HEK293 (cell line): Measurements from ENCODE around the gene CIDEB.

Experiments
- CTCF ChIA-PET: fragments of 350-600 bp; formaldehyde crosslinking; extraction: SDS; loops from one replicate; lab custom pipeline; 2021; ENCODE audit warnings: antibody characterized with exemption; lab: Yijun Ruan, JAX
- POLR2A ChIA-PET: fragments of 300-600 bp; formaldehyde crosslinking; extraction: SDS; loops from one replicate; lab custom pipeline; 2020; ENCODE audit warnings: antibody characterized with exemption, inconsistent platforms; lab: Yijun Ruan, JAX
- H3K27ac ChIP-seq: fragments of 200-500 bp; sonication (Bioruptor generic); 2 replicates; pipeline ENCODE4 v1.5.1; 2014; ENCODE audit warnings: low read depth, low read length, control low read depth, inconsistent platforms; ENCODE audit errors: extremely low read depth
- H3K36me3 ChIP-seq, 2 experiments: fragments of 200-500 bp in 1 of 2; sonication (Bioruptor generic) in 1 of 2; 1 replicate in 1 of 2; 2 replicates in 1 of 2; pipeline ENCODE4 v1.5.1; 2014 to 2017; ENCODE audit warnings: inconsistent platforms in 2 of 2, low read length in 2 of 2; ENCODE audit not compliant: control insufficient read depth in 2 of 2, insufficient read depth in 1 of 2
- H3K4me1 ChIP-seq: fragments of 200-500 bp; sonication (Bioruptor generic); 2 replicates; pipeline ENCODE4 v1.5.1; 2014; ENCODE audit warnings: mild to moderate bottlenecking, low read length, inconsistent platforms; ENCODE audit not compliant: control insufficient read depth, insufficient read depth
- H3K4me3 ChIP-seq: 2 replicates; pipeline ENCODE4 v1.5.1; 2011; ENCODE audit warnings: low read depth, mild to moderate bottlenecking, control low read depth, low read length, moderate library complexity
- H3K9me3 ChIP-seq: fragments of 200-500 bp; sonication (Bioruptor generic); 2 replicates; pipeline ENCODE4 v1.5.1; 2014; ENCODE audit warnings: low read depth, low read length, inconsistent platforms; ENCODE audit not compliant: control insufficient read depth, insufficient read depth
- GFI1B ChIP-seq: fragments of 450-650 bp; formaldehyde crosslinking; IDR thresholded peaks from 2 replicates; pipeline ENCODE4 v1.5.1; 2016; ENCODE audit warnings: missing biosample characterization, missing genetic modification characterization
- GLIS2 ChIP-seq: fragments of 450-650 bp; formaldehyde crosslinking; IDR thresholded peaks from 2 replicates; pipeline ENCODE4 v1.5.1; 2016; ENCODE audit warnings: missing biosample characterization, missing genetic modification characterization
- SCRT2 ChIP-seq: fragments of 450-650 bp; formaldehyde crosslinking; IDR thresholded peaks from 2 replicates; pipeline ENCODE4 v1.5.1; 2016; ENCODE audit warnings: missing biosample characterization, missing genetic modification characterization
- SETDB1 ChIP-seq: IDR thresholded peaks from one replicate; pipeline ENCODE4 v1.6.1; 2017; ENCODE audit warnings: mild to moderate bottlenecking, low read length, moderate library complexity, mixed read lengths; ENCODE audit not compliant: insufficient read length
- SP3 ChIP-seq: fragments of 450-650 bp; formaldehyde crosslinking; IDR thresholded peaks from 2 replicates; pipeline ENCODE4 v1.5.1; 2016; ENCODE audit warnings: missing biosample characterization, missing genetic modification characterization
- SP7 ChIP-seq: fragments of 450-650 bp; formaldehyde crosslinking; IDR thresholded peaks from 2 replicates; pipeline ENCODE4 v1.5.1; 2016; ENCODE audit warnings: missing biosample characterization, missing genetic modification characterization
- YY1 ChIP-seq: fragments of 450-650 bp; formaldehyde crosslinking; IDR thresholded peaks from 2 replicates; pipeline ENCODE4 v1.5.1; 2018; ENCODE audit warnings: missing biosample characterization, missing genetic modification characterization
- ZBTB1 ChIP-seq: fragments of 450-650 bp; formaldehyde crosslinking; IDR thresholded peaks from 2 replicates; pipeline ENCODE4 v1.5.1; 2016; ENCODE audit warnings: missing biosample characterization, missing genetic modification characterization
- ZBTB17 ChIP-seq: fragments of 450-650 bp; formaldehyde crosslinking; IDR thresholded peaks from 2 replicates; pipeline ENCODE4 v1.5.1; 2016; ENCODE audit warnings: missing biosample characterization, missing genetic modification characterization
- ZBTB21 ChIP-seq: fragments of 450-650 bp; formaldehyde crosslinking; IDR thresholded peaks from 2 replicates; pipeline ENCODE4 v1.5.1; 2017; ENCODE audit warnings: missing biosample characterization, missing genetic modification characterization
- ZEB2 ChIP-seq: fragments of 450-650 bp; formaldehyde crosslinking; IDR thresholded peaks from 2 replicates; pipeline ENCODE4 v1.5.1; 2016; ENCODE audit warnings: missing biosample characterization, missing genetic modification characterization
- ZFP69B ChIP-seq: fragments of 450-650 bp; formaldehyde crosslinking; IDR thresholded peaks from 2 replicates; pipeline ENCODE4 v1.5.1; 2016; ENCODE audit warnings: missing biosample characterization, missing genetic modification characterization
- ZNF184 ChIP-seq: fragments of 450-650 bp; IDR thresholded peaks from 2 replicates; pipeline ENCODE4 v1.5.1; 2018; ENCODE audit warnings: missing biosample characterization, mild to moderate bottlenecking, missing genetic modification characterization
- ZNF292 ChIP-seq: fragments of 450-650 bp; formaldehyde crosslinking; IDR thresholded peaks from 2 replicates; pipeline ENCODE4 v1.5.1; 2016; ENCODE audit warnings: low read depth, missing biosample characterization, missing genetic modification characterization, borderline replicate concordance
- ZNF335 ChIP-seq: fragments of 450-650 bp; formaldehyde crosslinking; conservative IDR thresholded peaks from 2 replicates; pipeline ENCODE4 v1.5.1; 2016; ENCODE audit warnings: missing biosample characterization, missing genetic modification characterization
- ZNF629 ChIP-seq: fragments of 450-650 bp; formaldehyde crosslinking; IDR thresholded peaks from 2 replicates; pipeline ENCODE4 v1.5.1; 2017; ENCODE audit warnings: missing biosample characterization, missing genetic modification characterization
- ZNF639 ChIP-seq: fragments of 450-650 bp; formaldehyde crosslinking; IDR thresholded peaks from 2 replicates; pipeline ENCODE4 v1.5.1; 2016; ENCODE audit warnings: missing biosample characterization, missing genetic modification characterization
- ZNF654 ChIP-seq: fragments of 450-650 bp; formaldehyde crosslinking; IDR thresholded peaks from 2 replicates; pipeline ENCODE4 v1.5.1; 2016; ENCODE audit warnings: low read depth, missing biosample characterization, missing genetic modification characterization
- ZNF776 ChIP-seq: fragments of 450-650 bp; formaldehyde crosslinking; IDR thresholded peaks from 2 replicates; pipeline ENCODE4 v1.5.0; 2017; ENCODE audit warnings: missing biosample characterization, missing genetic modification characterization, borderline replicate concordance
- ZSCAN23 ChIP-seq: fragments of 450-650 bp; formaldehyde crosslinking; IDR thresholded peaks from 2 replicates; pipeline ENCODE4 v1.5.1; 2016; ENCODE audit warnings: missing biosample characterization, missing genetic modification characterization
- TF ChIP-seq, protein P1 (sequence below): fragments of 450-650 bp; formaldehyde crosslinking; IDR thresholded peaks from 2 replicates; pipeline ENCODE4 v1.5.1; 2016; ENCODE audit warnings: missing biosample characterization, missing genetic modification characterization
- TF ChIP-seq, protein P2 (sequence below): fragments of 450-650 bp; formaldehyde crosslinking; IDR thresholded peaks from 2 replicates; pipeline ENCODE4 v1.5.1; 2017; ENCODE audit warnings: missing biosample characterization, missing genetic modification characterization
- TF ChIP-seq, protein P3 (sequence below): fragments of 450-650 bp; formaldehyde crosslinking; IDR thresholded peaks from 2 replicates; pipeline ENCODE4 v1.5.1; 2016; ENCODE audit warnings: missing biosample characterization, missing genetic modification characterization
- TF ChIP-seq, protein P4 (sequence below): fragments of 450-650 bp; IDR thresholded peaks from 2 replicates; pipeline ENCODE4 v1.5.1; 2018; ENCODE audit warnings: missing biosample characterization, missing genetic modification characterization

Gene CIDEB

DNA sequence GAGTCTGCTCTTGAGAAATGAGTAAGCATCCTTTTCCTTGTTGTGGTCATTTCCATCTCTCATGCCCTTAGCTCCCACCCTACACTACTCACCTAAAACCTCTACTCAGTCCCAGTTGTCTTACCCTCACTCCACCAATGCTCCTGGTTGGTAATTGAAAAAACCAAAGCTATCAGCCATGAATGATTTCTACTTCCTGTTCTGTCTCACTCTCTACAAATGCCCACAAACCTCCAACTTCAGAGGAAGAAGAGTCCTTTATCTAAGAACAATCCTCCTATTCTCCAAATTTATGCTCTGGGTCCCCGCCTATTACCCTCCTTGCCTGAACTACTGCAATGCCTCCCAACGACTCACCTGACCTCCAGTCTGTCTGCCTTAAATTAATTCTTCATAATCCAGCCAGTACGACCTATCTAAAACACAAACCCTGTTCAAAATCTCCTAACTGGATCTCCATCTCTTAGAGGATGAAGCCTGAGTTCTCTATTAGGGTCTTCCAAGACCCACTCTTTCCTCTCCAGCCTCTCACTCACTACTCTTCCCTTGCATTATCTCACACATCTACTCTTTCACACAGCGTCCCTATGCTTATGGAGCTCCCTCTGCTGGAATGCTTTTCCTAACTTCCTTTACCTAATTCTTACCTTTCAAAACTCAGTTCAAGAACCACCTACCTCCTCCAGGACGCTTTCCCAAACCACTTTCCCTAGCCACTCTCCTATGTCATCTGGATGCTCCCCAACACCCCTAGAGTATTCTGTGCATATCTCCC is 10.4 kb downstream of the CIDEB start (continued):
- TF ChIP-seq, protein P1, sequence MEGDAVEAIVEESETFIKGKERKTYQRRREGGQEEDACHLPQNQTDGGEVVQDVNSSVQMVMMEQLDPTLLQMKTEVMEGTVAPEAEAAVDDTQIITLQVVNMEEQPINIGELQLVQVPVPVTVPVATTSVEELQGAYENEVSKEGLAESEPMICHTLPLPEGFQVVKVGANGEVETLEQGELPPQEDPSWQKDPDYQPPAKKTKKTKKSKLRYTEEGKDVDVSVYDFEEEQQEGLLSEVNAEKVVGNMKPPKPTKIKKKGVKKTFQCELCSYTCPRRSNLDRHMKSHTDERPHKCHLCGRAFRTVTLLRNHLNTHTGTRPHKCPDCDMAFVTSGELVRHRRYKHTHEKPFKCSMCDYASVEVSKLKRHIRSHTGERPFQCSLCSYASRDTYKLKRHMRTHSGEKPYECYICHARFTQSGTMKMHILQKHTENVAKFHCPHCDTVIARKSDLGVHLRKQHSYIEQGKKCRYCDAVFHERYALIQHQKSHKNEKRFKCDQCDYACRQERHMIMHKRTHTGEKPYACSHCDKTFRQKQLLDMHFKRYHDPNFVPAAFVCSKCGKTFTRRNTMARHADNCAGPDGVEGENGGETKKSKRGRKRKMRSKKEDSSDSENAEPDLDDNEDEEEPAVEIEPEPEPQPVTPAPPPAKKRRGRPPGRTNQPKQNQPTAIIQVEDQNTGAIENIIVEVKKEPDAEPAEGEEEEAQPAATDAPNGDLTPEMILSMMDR (tag by site-specific recombination), result peak; percentile 77

GRCh38 chr14:24296341-24297157 is 11.2 kb downstream of the CIDEB start:
- ChIA-PET CTCF (interaction anchor here (0.6 to 5.7 kb wide), 30 partner anchors 8 to 282 kb away, joined by 3 to 133 read pairs (median 5); partner anchors contain the start of genes ADCY4, CIDEB, IPO4 and LTB4R2), POLR2A (interaction anchor here (1.5 to 5.4 kb wide), 3 partner anchors 25 to 82 kb away, joined by 5 to 62 read pairs (median 10); partner anchors contain the start of genes RABGGTA and TINF2)
- Histone ChIP-seq H3K4me1 (peaks cover 12% of the 10 kb centered on the region), H3K36me3 (peaks cover 14 to 44% of the 10 kb centered on the region in 2 experiments), H3K4me3 (no peak overlapping the region), H3K27ac (no peak overlapping the region), H3K9me3 (no peaks in the 10 kb centered on the region)
- TF ChIP-seq, protein P2, sequence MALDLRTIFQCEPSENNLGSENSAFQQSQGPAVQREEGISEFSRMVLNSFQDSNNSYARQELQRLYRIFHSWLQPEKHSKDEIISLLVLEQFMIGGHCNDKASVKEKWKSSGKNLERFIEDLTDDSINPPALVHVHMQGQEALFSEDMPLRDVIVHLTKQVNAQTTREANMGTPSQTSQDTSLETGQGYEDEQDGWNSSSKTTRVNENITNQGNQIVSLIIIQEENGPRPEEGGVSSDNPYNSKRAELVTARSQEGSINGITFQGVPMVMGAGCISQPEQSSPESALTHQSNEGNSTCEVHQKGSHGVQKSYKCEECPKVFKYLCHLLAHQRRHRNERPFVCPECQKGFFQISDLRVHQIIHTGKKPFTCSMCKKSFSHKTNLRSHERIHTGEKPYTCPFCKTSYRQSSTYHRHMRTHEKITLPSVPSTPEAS, result no peak
- TF ChIP-seq ZSCAN23 (tag by site-specific recombination) (no peak), ZNF335 (tag by site-specific recombination) (peak; percentile 47), ZEB2 (tag by site-specific recombination) (peak; percentile 54; the same call in 1 of the 2 replicates), ZNF776 (tag by site-specific recombination) (no peak), ZBTB17 (tag by site-specific recombination) (peak; percentile 63), ZNF629 (tag by site-specific recombination) (peak; percentile 91), SETDB1 (no peak), ZNF654 (tag by site-specific recombination) (peak; percentile 74), SCRT2 (0 out of 2 replicates have a peak, but pooled peaks have one; percentile 12), ZFP69B (tag by site-specific recombination) (0 out of 2 replicates have a peak, but pooled peaks have one; percentile 15), ZNF184 (tag by site-specific recombination) (peak; percentile 72; the same call in 1 of the 2 replicates), ZNF292 (tag by site-specific recombination) (peak; percentile 7; the same call in 1 of the 2 replicates), YY1 (no peak), GFI1B (tag by site-specific recombination) (no peak), ZBTB1 (tag by site-specific recombination) (no peak), ZBTB21 (tag by site-specific recombination) (peak; percentile 71), SP3 (tag by site-specific recombination) (no peak), GLIS2 (tag by site-specific recombination) (peak; percentile 36), ZNF639 (tag by site-specific recombination) (peak; percentile 61; the same call in 1 of the 2 replicates), SP7 (peak; percentile 43; the same call in 1 of the 2 replicates)
- TF ChIP-seq, protein P1 (tag by site-specific recombination), result peak; percentile 74
- TF ChIP-seq, protein P3, sequence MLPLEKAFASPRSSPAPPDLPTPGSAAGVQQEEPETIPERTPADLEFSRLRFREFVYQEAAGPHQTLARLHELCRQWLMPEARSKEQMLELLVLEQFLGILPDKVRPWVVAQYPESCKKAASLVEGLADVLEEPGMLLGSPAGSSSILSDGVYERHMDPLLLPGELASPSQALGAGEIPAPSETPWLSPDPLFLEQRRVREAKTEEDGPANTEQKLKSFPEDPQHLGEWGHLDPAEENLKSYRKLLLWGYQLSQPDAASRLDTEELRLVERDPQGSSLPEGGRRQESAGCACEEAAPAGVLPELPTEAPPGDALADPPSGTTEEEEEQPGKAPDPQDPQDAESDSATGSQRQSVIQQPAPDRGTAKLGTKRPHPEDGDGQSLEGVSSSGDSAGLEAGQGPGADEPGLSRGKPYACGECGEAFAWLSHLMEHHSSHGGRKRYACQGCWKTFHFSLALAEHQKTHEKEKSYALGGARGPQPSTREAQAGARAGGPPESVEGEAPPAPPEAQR (tag by site-specific recombination), result no peak
- TF ChIP-seq, protein P4, sequence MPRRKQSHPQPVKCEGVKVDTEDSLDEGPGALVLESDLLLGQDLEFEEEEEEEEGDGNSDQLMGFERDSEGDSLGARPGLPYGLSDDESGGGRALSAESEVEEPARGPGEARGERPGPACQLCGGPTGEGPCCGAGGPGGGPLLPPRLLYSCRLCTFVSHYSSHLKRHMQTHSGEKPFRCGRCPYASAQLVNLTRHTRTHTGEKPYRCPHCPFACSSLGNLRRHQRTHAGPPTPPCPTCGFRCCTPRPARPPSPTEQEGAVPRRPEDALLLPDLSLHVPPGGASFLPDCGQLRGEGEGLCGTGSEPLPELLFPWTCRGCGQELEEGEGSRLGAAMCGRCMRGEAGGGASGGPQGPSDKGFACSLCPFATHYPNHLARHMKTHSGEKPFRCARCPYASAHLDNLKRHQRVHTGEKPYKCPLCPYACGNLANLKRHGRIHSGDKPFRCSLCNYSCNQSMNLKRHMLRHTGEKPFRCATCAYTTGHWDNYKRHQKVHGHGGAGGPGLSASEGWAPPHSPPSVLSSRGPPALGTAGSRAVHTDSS (tag by site-specific recombination), result no peak
